WTC11 (cell line): ENCODE data around the gene FBXW4. TPM values are rescaled to one million over a fixed set of nuclear protein-coding genes. Genes with fewer than 3 reads are reported as not detected.

Experiments used
- ATAC-seq: fragments of 200-7000 bp; cut with Tn5 transposase; 2 replicates; pipeline ENCODE4 v1.10.0; 2021; ENCODE audit warnings: mild to moderate bottlenecking, moderate library complexity
- CTCF ChIA-PET: fragments of 300-600 bp; sonication (Branson Sonifier 250); formaldehyde crosslinking; loops from one replicate; lab custom pipeline; 2021; ENCODE audit warnings: antibody characterized with exemption; lab: Charles Lee
- POLR2A ChIA-PET: fragments of 350-600 bp; sonication (Branson Sonifier 250); formaldehyde crosslinking; loops from one replicate; lab custom pipeline; 2021; ENCODE audit warnings: antibody characterized with exemption; lab: Charles Lee
- DNase-seq: peaks from one replicate; pipeline ENCODE4 v3.0.0; 2021; ENCODE audit warnings: low spot score
- H3K27ac Mint-ChIP-seq: 2 replicates; pipeline ENCODE4 v1.8.0; 2021; ENCODE audit warnings: mixed read lengths
- H3K27me3 Mint-ChIP-seq: 2 replicates; pipeline ENCODE4 v1.8.0; 2021; ENCODE audit warnings: low read depth, mild to moderate bottlenecking, moderate library complexity, mixed read lengths
- H3K36me3 Mint-ChIP-seq: 2 replicates; pipeline ENCODE4 v1.8.0; 2021; ENCODE audit warnings: mixed read lengths
- H3K4me1 Mint-ChIP-seq: 2 replicates; pipeline ENCODE4 v1.8.0; 2022; ENCODE audit warnings: mixed read lengths
- H3K4me3 Mint-ChIP-seq: 2 replicates; pipeline ENCODE4 v1.8.0; 2021; ENCODE audit warnings: mild to moderate bottlenecking, moderate library complexity, mixed read lengths
- H3K9me3 Mint-ChIP-seq: 2 replicates; pipeline ENCODE4 v1.8.0; 2021; ENCODE audit warnings: mixed read lengths
- AFF4 ChIP-seq: sonication (generic); formaldehyde crosslinking; IDR thresholded peaks from 2 replicates; pipeline ENCODE4 v1.8.1; 2023; ENCODE audit warnings: mild to moderate bottlenecking, missing genetic modification reagents, borderline replicate concordance
- ATF6 ChIP-seq: sonication (generic); formaldehyde crosslinking; IDR thresholded peaks from 2 replicates; pipeline ENCODE4 v1.8.1; 2023; ENCODE audit warnings: mild to moderate bottlenecking, missing genetic modification reagents
- CTCF ChIP-seq: fragments of 200-600 bp; IDR thresholded peaks from 2 replicates; pipeline ENCODE4 v1.8.0; 2022; ENCODE audit warnings: antibody characterized with exemption
- FOXK1 ChIP-seq: sonication (generic); formaldehyde crosslinking; IDR thresholded peaks from 2 replicates; pipeline ENCODE4 v1.8.0; 2022; ENCODE audit warnings: mild to moderate bottlenecking, moderate library complexity, missing genetic modification reagents
- IRF2 ChIP-seq: sonication (generic); formaldehyde crosslinking; IDR thresholded peaks from 2 replicates; pipeline ENCODE4 v1.8.0; 2022; ENCODE audit warnings: low read depth, missing genetic modification reagents, borderline replicate concordance
- NR2C2 ChIP-seq: sonication (generic); formaldehyde crosslinking; IDR thresholded peaks from 2 replicates; pipeline ENCODE4 v1.8.0; 2022; ENCODE audit warnings: mild to moderate bottlenecking, missing genetic modification reagents
- OVOL2 ChIP-seq: fragments of 250-450 bp; sonication (Bioruptor Pico); IDR thresholded peaks from 2 replicates; pipeline ENCODE4 v1.9.0; 2021; ENCODE audit warnings: mild to moderate bottlenecking, borderline replicate concordance
- PREB ChIP-seq: sonication (generic); formaldehyde crosslinking; IDR thresholded peaks from 2 replicates; pipeline ENCODE4 v1.8.1; 2022; ENCODE audit warnings: mild to moderate bottlenecking, missing genetic modification reagents, moderate library complexity, borderline replicate concordance
- STAT6 ChIP-seq: sonication (generic); formaldehyde crosslinking; conservative IDR thresholded peaks from 2 replicates; pipeline ENCODE4 v1.8.1; 2023; ENCODE audit warnings: mild to moderate bottlenecking, low read depth, missing genetic modification reagents, moderate library complexity
- ZNF121 ChIP-seq: sonication (generic); formaldehyde crosslinking; IDR thresholded peaks from 2 replicates; pipeline ENCODE4 v1.8.0; 2023; ENCODE audit warnings: missing genetic modification reagents
- ZNF512 ChIP-seq: sonication (generic); formaldehyde crosslinking; IDR thresholded peaks from 2 replicates; pipeline ENCODE4 v1.8.1; 2022; ENCODE audit warnings: missing genetic modification reagents, borderline replicate concordance
- ZNF532 ChIP-seq: fragments of 250-450 bp; sonication (Bioruptor Pico); IDR thresholded peaks from 2 replicates; pipeline ENCODE4 v1.9.0; 2021; ENCODE audit warnings: mild to moderate bottlenecking, borderline replicate concordance
- total RNA-seq: library from RNA; stranded (reverse); gene quantifications from 3 replicates; pipeline ENCODE4 v1.2.3, GENCODE V29; 2021

Gene FBXW4
- total RNA-seq, 1 experiment from 2014 or later = 45.3 TPM

GRCh38 chr10:101569323-101569621 lies 125.7 kb downstream of the FBXW4 start (continued):
- no peak for TF ChIP-seq ATF6 (CRISPR knock-in tag)
- TF ChIP-seq NR2C2 (CRISPR knock-in tag) = no peak
- no peak for TF ChIP-seq STAT6 (CRISPR knock-in tag)
- no peak for TF ChIP-seq PREB (CRISPR knock-in tag)
- no peak for TF ChIP-seq OVOL2

GRCh38 chr10:101568054-101568745 lies 126.8 kb downstream of the FBXW4 start:
- no peaks in the 10 kb centered on the region for H3K9me3 Mint-ChIP-seq
- H3K4me1 Mint-ChIP-seq = peaks cover 26% of the 10 kb centered on the region
- DNase-seq (no peak), ATAC-seq (no peak)
- H3K27me3 Mint-ChIP-seq = peaks cover 79% of the 10 kb centered on the region
- CTCF ChIA-PET = interaction anchor here (1.0 to 4.6 kb wide), 8 partner anchors 10 to 354 kb away, joined by 3 to 80 read pairs (median 10); no protein-coding TSS in a partner anchor
- no peak overlapping the region for H3K27ac Mint-ChIP-seq
- H3K4me3 Mint-ChIP-seq = peak overlapping the region; percentile 20; the same call in 1 of the 2 replicates
- POLR2A ChIA-PET = no interaction called here
- H3K36me3 Mint-ChIP-seq = no peaks in the 10 kb centered on the region
- no peak for TF ChIP-seq AFF4 (CRISPR knock-in tag)
- TF ChIP-seq PREB (CRISPR knock-in tag) = no peak
- no peak for TF ChIP-seq ZNF532
- TF ChIP-seq ZNF121 (CRISPR knock-in tag) = no peak
- TF ChIP-seq ATF6 (CRISPR knock-in tag) = no peak
- TF ChIP-seq IRF2 (CRISPR knock-in tag) = no peak
- TF ChIP-seq FOXK1 = no peak
- no peak for TF ChIP-seq ZNF512 (CRISPR knock-in tag)
- TF ChIP-seq CTCF = no peak
